ENCODE measurements around the gene NEIL1.

- TF ChIP-seq CTCF (IDR thresholded peaks at IDR 0.05; ENCODE audit: low read depth, low read length) (no peak), POLR2A (IDR thresholded peaks at IDR 0.05; ENCODE audit: extremely low read depth, insufficient read length) (no peak), MAX (IDR thresholded peaks at IDR 0.05; ENCODE audit: low read depth, low read length) (no peak)
Observed at GRCh38 chr15:75357976-75358673, 11.3 kb downstream of the NEIL1 start.

Measured in NB4 (cell line).